Endothelial cell of umbilical vein (primary cell): ENCODE measurements around the gene BCAP31. TPM values are rescaled to one million over a fixed set of nuclear protein-coding genes. Genes with fewer than 3 reads are reported as not detected.

ENCODE experiments used
- BruUV-seq: library from RNA; stranded (reverse); fragments of 400-500 nt; replicated peaks from 2 replicates; lab custom pipeline; 2021; lab: Mats Ljungman, UMichigan
- CTCF ChIA-PET: fragments of 300-600, 350-600 bp; sonication (Branson Sonifier 250); formaldehyde crosslinking; loops from one replicate; lab custom pipeline; 2021; ENCODE audit warnings: antibody characterized with exemption, inconsistent platforms; lab: Charles Lee
- POLR2A ChIA-PET: fragments of 300-600, 350-600 bp; sonication (Branson Sonifier 250); formaldehyde crosslinking; loops from one replicate; lab custom pipeline; 2021; ENCODE audit warnings: antibody characterized with exemption, inconsistent platforms; lab: Charles Lee
- DNase-seq: peaks from one replicate; pipeline ENCODE4 v3.0.0-alpha.2; 2011; ENCODE audit warnings: low read depth, low spot score
- FAIRE-seq: peaks from 2 replicates; lab custom pipeline; 2011; peaks lifted over from hg19 to GRCh38; lab: Jason Lieb, UNC
- H2AFZ ChIP-seq: 2 replicates; pipeline ENCODE4 v1.6.0; 2012; ENCODE audit warnings: low read depth, low read length, control low read depth, inconsistent platforms
- H3K27ac ChIP-seq: 2 replicates; pipeline ENCODE4 v1.5.1; 2011; ENCODE audit warnings: low read depth, mild to moderate bottlenecking, control low read depth, low read length, moderate library complexity; ENCODE audit not compliant: insufficient read depth
- H3K27me3 ChIP-seq, 2 experiments: 2 replicates each; pipeline versions ENCODE4 v1.6.0 to v1.6.1; 2011; ENCODE audit warnings: low read length in 2 of 2, mixed read lengths in 1 of 2; ENCODE audit not compliant: control insufficient read depth in 2 of 2, insufficient read depth in 2 of 2
- H3K36me3 ChIP-seq, 2 experiments: 2 replicates in 1 of 2; 3 replicates in 1 of 2; pipeline ENCODE4 v1.5.1; 2011; ENCODE audit warnings: low read length in 2 of 2, mild to moderate bottlenecking in 1 of 2, moderate library complexity in 1 of 2; ENCODE audit not compliant: control insufficient read depth in 2 of 2, insufficient read depth in 2 of 2; ENCODE audit errors: extremely low read depth in 1 of 2
- H3K4me1 ChIP-seq: 3 replicates; pipeline ENCODE4 v1.5.1; 2011; ENCODE audit warnings: mild to moderate bottlenecking, low read length; ENCODE audit not compliant: control insufficient read depth, insufficient read depth; ENCODE audit errors: extremely low read depth
- H3K4me2 ChIP-seq: 2 replicates; pipeline ENCODE4 v1.6.1; 2011; ENCODE audit warnings: low read length, control low read depth, mixed read lengths; ENCODE audit not compliant: insufficient read depth
- H3K4me3 ChIP-seq, 3 experiments: fragments of 200-600 bp in 1 of 3; sonication (generic), shearing (Covaris generic) in 1 of 3; replicated peaks in 1 of 3; 2 replicates each; pipeline ENCODE4 v1.5.1; 2011 to 2016; ENCODE audit warnings: control low read depth in 3 of 3, low read length in 3 of 3, mild to moderate bottlenecking in 2 of 3, inconsistent platforms in 1 of 3, low read depth in 1 of 3, moderate library complexity in 1 of 3; ENCODE audit not compliant: insufficient read depth in 1 of 3
- H3K79me2 ChIP-seq: 2 replicates; pipeline ENCODE4 v1.6.0; 2012; ENCODE audit warnings: low read length, inconsistent platforms; ENCODE audit not compliant: control insufficient read depth, insufficient read depth
- H3K9ac ChIP-seq: replicated peaks from 2 replicates; pipeline ENCODE3; 2011; ENCODE audit warnings: low read length, control low read depth; ENCODE audit not compliant: insufficient read depth; ENCODE audit errors: extremely low read depth
- H3K9me1 ChIP-seq: replicated peaks from 3 replicates; pipeline ENCODE4 v1.6.0; 2011; ENCODE audit warnings: mild to moderate bottlenecking, low read length; ENCODE audit not compliant: control insufficient read depth, insufficient read depth; ENCODE audit errors: extremely low read depth
- H3K9me3 ChIP-seq: replicated peaks from 2 replicates; pipeline ENCODE4 v1.5.1; 2012; ENCODE audit warnings: low read length, inconsistent platforms; ENCODE audit not compliant: control insufficient read depth, insufficient read depth
- H4K20me1 ChIP-seq: replicated peaks from 2 replicates; pipeline ENCODE3; 2011; ENCODE audit warnings: mild to moderate bottlenecking, low read length; ENCODE audit not compliant: control insufficient read depth, insufficient read depth; ENCODE audit errors: extremely low read depth
- CTCF ChIP-seq, 2 donors: IDR thresholded peaks; 1 replicate in 1 of 2; 2 replicates in 1 of 2; pipeline ENCODE4 v1.5.1; 2011; ENCODE audit warnings: low read length in 2 of 2, mild to moderate bottlenecking in 2 of 2, moderate library complexity in 2 of 2, control low read depth in 1 of 2, inconsistent platforms in 1 of 2, low read depth in 1 of 2; ENCODE audit not compliant: insufficient read depth in 1 of 2; ENCODE audit errors: extremely low read depth in 1 of 2
- EZH2 ChIP-seq: IDR thresholded peaks from 2 replicates; pipeline ENCODE4 v1.6.1; 2012; ENCODE audit warnings: borderline replicate concordance, low read depth, mild to moderate bottlenecking, moderate library complexity, low read length, inconsistent platforms; ENCODE audit not compliant: severe bottlenecking
- FOS ChIP-seq: IDR thresholded peaks from 2 replicates; pipeline ENCODE4 v1.6.1; 2011; ENCODE audit warnings: mild to moderate bottlenecking, low read length, moderate library complexity, borderline replicate concordance; ENCODE audit not compliant: insufficient read depth
- GATA2 ChIP-seq: IDR thresholded peaks from 2 replicates; pipeline ENCODE4 v1.7.0; 2011; ENCODE audit warnings: low read depth, mild to moderate bottlenecking, moderate library complexity, mixed read lengths, low read length; ENCODE audit not compliant: insufficient read length, insufficient read depth
- JUN ChIP-seq: IDR thresholded peaks from 2 replicates; pipeline ENCODE4 v1.6.1; 2011; ENCODE audit warnings: borderline replicate concordance, low read depth; ENCODE audit not compliant: insufficient read length, insufficient read depth
- POLR2A ChIP-seq: IDR thresholded peaks from 2 replicates; pipeline ENCODE4 v1.6.1; 2012; ENCODE audit warnings: low read depth, mild to moderate bottlenecking, control low read depth, low read length
- dilution Hi-C: fragments of 300-500 bp; cut with MboI; formaldehyde crosslinking; loops from one replicate; pipeline ENCODE4 v1.15.0; 2019; ENCODE audit warnings: low sequenced_read_pairs; ENCODE audit not compliant: extremely low pct_ligation_motif_present
- intact Hi-C: fragments of 100-400 bp; cut with micrococcal nuclease; formaldehyde crosslinking; loops from one replicate; pipeline ENCODE4 v1.10.0; 2022
- polyA plus RNA-seq, 4 experiments: library from polyadenylated mRNA; depleted of rRNA in 3 of 4; stranded (reverse) in 3 of 4; unstranded in 1 of 4; fragments of >200 nt; gene quantifications; 2 replicates each; pipeline versions ENCODE4 v1.2.1 to v1.2.3, GENCODE V29; 2011 to 2012; ENCODE audit warnings: missing spikeins in 1 of 4
- total RNA-seq: library from RNA; stranded (reverse); gene quantifications from 2 replicates; pipeline ENCODE4 v1.2.3, GENCODE V29; 2021

BCAP31 gene
- total and polyA plus RNA-seq, 2 donors (not counting 3 experiments of a cell fraction or from before 2014, with no cell fraction given) = 169 to 203 TPM

DNA sequence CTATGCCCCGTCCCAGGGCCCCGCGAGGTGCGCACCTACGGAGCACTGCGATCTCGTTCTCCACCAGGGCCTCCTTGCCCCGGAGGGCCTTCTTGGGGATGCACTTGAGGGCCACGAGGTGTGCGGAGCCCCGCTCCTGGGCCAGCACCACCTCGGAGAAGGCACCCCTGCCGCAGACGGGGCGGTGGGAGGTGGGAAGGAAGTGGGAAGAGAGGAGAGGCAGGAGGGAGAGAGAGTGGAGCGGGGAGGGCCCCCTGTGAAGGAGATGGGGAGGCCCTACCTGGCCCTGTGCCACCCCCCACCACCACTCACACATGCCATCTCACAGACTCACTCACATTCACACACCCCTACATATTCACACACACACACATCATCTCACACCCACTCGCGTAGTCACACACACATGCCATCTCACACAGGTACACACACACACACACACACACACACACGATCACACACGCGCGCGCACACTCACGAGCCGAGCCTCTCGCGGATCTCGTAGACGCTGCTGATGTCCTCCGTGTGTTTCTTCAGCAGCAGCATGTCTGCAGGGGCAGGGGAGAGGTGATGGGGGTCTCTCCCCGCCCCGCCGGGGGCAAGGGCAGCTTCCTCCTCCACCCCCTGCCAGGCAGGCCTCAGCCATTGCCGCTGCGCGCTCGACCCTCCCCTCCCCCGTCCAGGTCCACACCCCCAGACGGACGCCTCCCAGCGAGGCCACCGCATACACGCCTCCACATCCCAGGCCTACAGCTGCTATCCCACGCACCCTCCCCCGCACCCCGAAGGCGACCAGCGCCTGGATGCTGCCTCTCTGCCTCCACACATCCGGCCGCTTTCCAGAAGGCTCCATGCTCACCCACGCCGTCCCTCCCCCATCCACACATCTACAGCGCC lies 51.4 kb downstream of the BCAP31 start:
- no peak overlapping the region for H3K27ac ChIP-seq
- peaks cover 5 to 12% of the 10 kb centered on the region in 2 experiments for H3K27me3 ChIP-seq
- no peak overlapping the region for H3K9ac ChIP-seq
- no peaks in the 10 kb centered on the region for H3K9me1 ChIP-seq
- no peaks in the 10 kb centered on the region for H4K20me1 ChIP-seq
- POLR2A ChIA-PET = no interaction called here
- no TSS peak for BruUV-seq
- H3K4me2 ChIP-seq = no peak overlapping the region
- FAIRE-seq (no peak), DNase-seq (no peak)
- H3K36me3 ChIP-seq = no peaks in the 10 kb centered on the region
- intact Hi-C loops (no loop called here), dilution Hi-C loops (no loop called here)
- H3K9me3 ChIP-seq = no peaks in the 10 kb centered on the region
- CTCF ChIA-PET = no interaction called here
- H3K4me3 ChIP-seq = no peak overlapping the region
- H2AFZ ChIP-seq = no peak overlapping the region
- H3K4me1 ChIP-seq = no peaks in the 10 kb centered on the region
- TF ChIP-seq GATA2 (no peak), POLR2A (no peak), JUN (no peak), EZH2 (peak; percentile 44), FOS (no peak), CTCF (IDR thresholded peaks at IDR 0.05; ENCODE audit: extremely low read depth in 1 of 2, insufficient read depth in 1 of 2, low read depth in 1 of 2, low read length in 2 of 2) (no peak)
- no peaks in the 10 kb centered on the region for H3K79me2 ChIP-seq
